Nephron progenitor cell (in vitro differentiated cells): ENCODE results near the gene RBM28.

ENCODE experiments used
- DNase-seq: peaks from one replicate; pipeline ENCODE4 v3.0.0; 2021
- H3K27ac Mint-ChIP-seq: 2 replicates; pipeline ENCODE4 v1.8.0; 2021; ENCODE audit warnings: mild to moderate bottlenecking, moderate library complexity, mixed read lengths
- H3K27me3 Mint-ChIP-seq: 2 replicates; pipeline ENCODE4 v1.8.0; 2021; ENCODE audit warnings: mild to moderate bottlenecking, low read depth, mixed read lengths; ENCODE audit not compliant: poor library complexity
- H3K36me3 Mint-ChIP-seq: 2 replicates; pipeline ENCODE4 v1.8.0; 2021; ENCODE audit warnings: low read depth, mixed read lengths
- H3K4me1 Mint-ChIP-seq: 2 replicates; pipeline ENCODE4 v1.8.0; 2021; ENCODE audit warnings: mixed read lengths
- H3K4me3 Mint-ChIP-seq: 2 replicates; pipeline ENCODE4 v1.8.0; 2021; ENCODE audit warnings: mild to moderate bottlenecking, moderate library complexity, mixed read lengths
- H3K9me3 Mint-ChIP-seq: 2 replicates; pipeline ENCODE4 v1.8.0; 2021; ENCODE audit warnings: mild to moderate bottlenecking, moderate library complexity, mixed read lengths
- CTCF ChIP-seq: fragments of 200-600 bp; sonication (generic); IDR thresholded peaks from 2 replicates; pipeline ENCODE4 v1.5.0; 2021; ENCODE audit warnings: antibody characterized with exemption

RBM28 gene

GRCh38 chr7:128275681-128276080 is 68.0 kb downstream of the RBM28 start:
- no peak for TF ChIP-seq CTCF
- no peak overlapping the region for H3K27ac Mint-ChIP-seq
- H3K27me3 Mint-ChIP-seq = no peaks in the 10 kb centered on the region
- DNase-seq = no peak
- H3K4me3 Mint-ChIP-seq = no peak overlapping the region
- peaks cover 20% of the 10 kb centered on the region for H3K36me3 Mint-ChIP-seq
- peaks cover 30% of the 10 kb centered on the region for H3K9me3 Mint-ChIP-seq
- peaks cover 5% of the 10 kb centered on the region for H3K4me1 Mint-ChIP-seq

GRCh38 chr7:128274884-128275603 is 68.7 kb downstream of the RBM28 start:
- peaks cover 16% of the 10 kb centered on the region for H3K36me3 Mint-ChIP-seq
- H3K4me3 Mint-ChIP-seq = no peak overlapping the region
- H3K4me1 Mint-ChIP-seq = peaks cover 5% of the 10 kb centered on the region
- DNase-seq = no peak
- no peaks in the 10 kb centered on the region for H3K27me3 Mint-ChIP-seq
- H3K9me3 Mint-ChIP-seq = peaks cover 23% of the 10 kb centered on the region
- no peak for TF ChIP-seq CTCF
- H3K27ac Mint-ChIP-seq = no peak overlapping the region

- TF ChIP-seq CTCF = no peak
- Mint-ChIP-seq H3K4me1 (peaks cover 5% of the 10 kb centered on the region), H3K36me3 (peaks cover 9% of the 10 kb centered on the region), H3K27me3 (no peaks in the 10 kb centered on the region), H3K27ac (no peak overlapping the region), H3K4me3 (no peak overlapping the region), H3K9me3 (peaks cover 20% of the 10 kb centered on the region)
- DNase-seq = no peak
Measured at GRCh38 chr7:128274246-128274883, 69.3 kb downstream of the RBM28 start.

- Mint-ChIP-seq H3K27me3 (no peaks in the 10 kb centered on the region), H3K36me3 (no peaks in the 10 kb centered on the region), H3K4me1 (peaks cover 21% of the 10 kb centered on the region), H3K27ac (no peak overlapping the region), H3K9me3 (peaks cover 10% of the 10 kb centered on the region), H3K4me3 (no peak overlapping the region)
- TF ChIP-seq CTCF = no peak
- DNase-seq = no peak
Measured at GRCh38 chr7:128271942-128272481, 71.7 kb downstream of the RBM28 start.

- TF ChIP-seq CTCF = no peak
- H3K9me3 Mint-ChIP-seq = peaks cover 10% of the 10 kb centered on the region
- no peaks in the 10 kb centered on the region for H3K36me3 Mint-ChIP-seq
- DNase-seq = no peak
- H3K27me3 Mint-ChIP-seq = no peaks in the 10 kb centered on the region
- no peak overlapping the region for H3K27ac Mint-ChIP-seq
- peaks cover 26% of the 10 kb centered on the region for H3K4me1 Mint-ChIP-seq
- no peak overlapping the region for H3K4me3 Mint-ChIP-seq
Measured at GRCh38 chr7:128271471-128271941, 72.2 kb downstream of the RBM28 start.
